ENCODE results near the gene ARHGEF28. TPM values are rescaled to one million over a fixed set of nuclear protein-coding genes. Genes with fewer than 3 reads are reported as not detected.

ARHGEF28 gene
- total and polyA plus RNA-seq, 10 of the 15 experiments (the other 5 are each of a cell fraction or from before 2014, with no cell fraction given), result 0.10 to 0.72 (median 0.22) TPM; not detected in 2

GRCh38 chr5:73943397-73943796 lies 317.4 kb downstream of the ARHGEF28 start (continued):
- no peak for TF ChIP-seq ZBTB11 (CRISPR knock-in tag; IDR thresholded peaks at IDR 0.05)
- no peak for TF ChIP-seq ZNF207 (IDR thresholded peaks at IDR 0.05; ENCODE audit: borderline replicate concordance)
- no peak for TF ChIP-seq ZNF592 (IDR thresholded peaks at IDR 0.05)
- TF ChIP-seq BCLAF1 (IDR thresholded peaks at IDR 0.05), result no peak
- no peak for TF ChIP-seq PBX3 (IDR thresholded peaks at IDR 0.05; ENCODE audit: insufficient replicate concordance, low read depth, low read length)
- TF ChIP-seq SIN3A (IDR thresholded peaks at IDR 0.05; ENCODE audit: low read depth, low read length), result no peak

All from GM12878 (cell line).